Adrenal gland (tissue), 12 donors: ENCODE measurements around the gene DCPS. TPM values are rescaled to one million over a fixed set of nuclear protein-coding genes. Genes with fewer than 3 reads are reported as not detected.

Experiments
- DNase-seq, 7 donors: peaks; one replicate each; pipeline ENCODE4 v3.0.0-alpha.2; 2019 to 2020
- H3K27ac ChIP-seq, 5 donors: fragments of 200-600 bp; sonication (generic) in 4 of 5; 1 replicate in 3 of 5; 2 replicates in 2 of 5; pipeline versions ENCODE4 v1.5.1 to v1.8.0; 2016 to 2020; ENCODE audit warnings: mild to moderate bottlenecking in 1 of 5
- H3K27me3 ChIP-seq: fragments of 200-600 bp; 2 replicates; pipeline ENCODE4 v1.8.0; 2021
- H3K36me3 ChIP-seq, 2 donors: fragments of 200-600 bp; replicated peaks in 1 of 2; 1 replicate in 1 of 2; 2 replicates in 1 of 2; pipeline versions ENCODE4 v1.5.1 to v1.8.0; 2018 to 2022
- H3K4me1 ChIP-seq, 2 donors: fragments of 200-600 bp; replicated peaks in 1 of 2; 1 replicate in 1 of 2; 2 replicates in 1 of 2; pipeline versions ENCODE4 v1.5.1 to v1.8.0; 2018 to 2021
- H3K4me3 ChIP-seq, 4 donors: fragments of 200-600 bp; sonication (generic) in 3 of 4; one replicate each; pipeline ENCODE4 v1.5.1; 2016 to 2018
- H3K9me3 ChIP-seq, 3 donors: fragments of 200-600 bp; sonication (generic) in 1 of 3; replicated peaks in 1 of 3; 1 replicate in 2 of 3; 2 replicates in 1 of 3; pipeline versions ENCODE4 v1.5.1 to v1.8.0; 2016 to 2021
- CTCF ChIP-seq, 6 experiments: fragments of 450-650 bp in 4 of 6; fragments of 200-600 bp in 2 of 6; sonication (generic) in 1 of 6; IDR thresholded peaks; 1 replicate in 5 of 6; 2 replicates in 1 of 6; pipeline versions ENCODE4 v1.5.1 to v1.8.0; 2016 to 2021; ENCODE audit warnings: antibody characterized with exemption in 6 of 6, mild to moderate bottlenecking in 2 of 6, moderate library complexity in 1 of 6
- POLR2A ChIP-seq, 2 donors: fragments of 450-650 bp; IDR thresholded peaks; one replicate each; pipeline ENCODE4 v1.6.1; 2017; ENCODE audit warnings: antibody characterized with exemption in 2 of 2, mild to moderate bottlenecking in 2 of 2, moderate library complexity in 1 of 2
- WGBS, 4 donors: extraction: QIAGEN DNeasy Blood & Tissue Kit in 2 of 4; methylation state at CpG; one replicate each; pipeline versions ENCODE4 v1.1.5 to v1.1.7; 2013 to 2017; 5-methylcytosine and 5-hydroxymethylcytosine counted together
- intact Hi-C, 2 donors: fragments of 100-400 bp; cut with DNase I; formaldehyde crosslinking; loops; one replicate each; pipeline versions ENCODE4 v1.14.1 to v1.15.0; 2022 to 2023
- polyA plus RNA-seq, 3 donors: library from polyadenylated mRNA; stranded (reverse); fragments of 200-250 nt in 2 of 3; fragments of 350-450 nt in 1 of 3; fragmentation: Illumina TruSeq in 1 of 3; extraction: RNeasy Lipid Tissue Mini Kit (QIAGEN cat#74804) in 1 of 3; gene quantifications; one replicate each; pipeline ENCODE4 v1.2.3, GENCODE V29; 2013 to 2014
- total RNA-seq, 9 donors: library from RNA; depleted of rRNA in 4 of 9; stranded (reverse); fragments of >200 nt in 4 of 9; fragments of 120-200 nt in 1 of 9; fragmentation: NEBNext Ultra II Directional in 1 of 9; extraction: Animal tissue kit (Norgen Biotek cat#: 25700) in 1 of 9; gene quantifications; one replicate each; pipeline versions ENCODE4 v1.1.0 to v1.2.4, GENCODE V29; 2013 to 2023
- donor health status: healthy with polysubstance abuse.
- donor health status: Bipolar disorder and iron deficiency.
- donor health status: DM: yes; HTN: yes; CAD: no.
- donor health status: DM: no; HTN: no; CAD: no.
- donor health status: DM: no; HTN: no; CAD: no.
- donor health status: DM: yes; HTN: yes; CAD: no.

The DCPS gene
- total and polyA plus RNA-seq, 12 donors = 8.3 to 45.5 (median 18.9) TPM

GRCh38 chr11:126277322-126277721, 26.5 kb upstream of the DCPS start:
- Histone ChIP-seq H3K4me1 (peaks cover 0 to 12% of the 10 kb centered on the region in 2 donors), H3K36me3 (peaks cover 0 to 30% of the 10 kb centered on the region in 2 donors), H3K27me3 (no peaks in the 10 kb centered on the region), H3K27ac (no peak overlapping the region), H3K9me3 (no peaks in the 10 kb centered on the region), H3K4me3 (no peak overlapping the region)
- TF ChIP-seq POLR2A (IDR thresholded peaks at IDR 0.05) = no peak
- TF ChIP-seq CTCF (IDR thresholded peaks at IDR 0.05) = no peak
- DNase-seq = no peak
- intact Hi-C loops = no loop called here
- WGBS, 4 donors = 95 to 98% (median 97%) methylated on average over 10 to 11 of the region's 11 CpGs

DNA sequence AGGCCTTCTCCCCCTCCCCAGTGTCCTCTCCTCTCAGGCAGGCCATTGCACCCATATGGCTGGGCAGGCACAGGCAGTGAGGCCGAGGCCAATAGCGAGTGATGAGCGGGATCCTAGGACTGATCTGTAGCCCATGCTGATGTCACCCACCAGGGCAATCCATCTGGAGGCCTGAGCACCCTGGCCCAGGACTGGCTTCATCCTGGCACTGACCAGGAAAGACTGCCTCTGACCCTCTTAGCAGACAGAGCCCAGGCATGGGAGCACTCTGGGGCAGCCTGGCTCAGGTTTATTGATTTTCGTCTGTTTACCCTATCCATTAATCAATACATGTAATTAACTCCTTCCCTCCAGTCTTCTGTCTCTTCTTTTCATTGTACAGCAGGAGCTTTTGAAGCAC, 26.1 kb upstream of the DCPS start:
- H3K36me3 ChIP-seq = peaks cover 0 to 30% of the 10 kb centered on the region in 2 donors

GRCh38 chr11:126279191-126279590, 24.7 kb upstream of the DCPS start:
- no peak overlapping the region for H3K4me3 ChIP-seq
- no peak for DNase-seq
- no peak for TF ChIP-seq POLR2A (IDR thresholded peaks at IDR 0.05)
- TF ChIP-seq CTCF (IDR thresholded peaks at IDR 0.05) = no peak
- intact Hi-C loops = no loop called here
- peaks cover 0 to 21% of the 10 kb centered on the region in 2 donors for H3K36me3 ChIP-seq
- no peaks in the 10 kb centered on the region for H3K9me3 ChIP-seq
- no peak overlapping the region for H3K27ac ChIP-seq
- 80 to 87% (median 83%) methylated on average over 8 of the region's 8 CpGs for WGBS, 4 donors
- H3K4me1 ChIP-seq = peaks cover 0 to 22% of the 10 kb centered on the region in 2 donors
- no peaks in the 10 kb centered on the region for H3K27me3 ChIP-seq

More for the DNA sequence above, 26.1 kb upstream of the DCPS start:
- 90 to 96% (median 90%) methylated on average over 3 to 4 of the region's 4 CpGs for WGBS, 4 donors
- peaks cover 0 to 15% of the 10 kb centered on the region in 2 donors for H3K4me1 ChIP-seq
- intact Hi-C loops = no loop called here
- H3K4me3 ChIP-seq = no peak overlapping the region
- DNase-seq = no peak
- no peaks in the 10 kb centered on the region for H3K9me3 ChIP-seq
- no peak for TF ChIP-seq CTCF (IDR thresholded peaks at IDR 0.05)
- no peak for TF ChIP-seq POLR2A (IDR thresholded peaks at IDR 0.05)
- no peak overlapping the region for H3K27ac ChIP-seq
- H3K27me3 ChIP-seq = no peaks in the 10 kb centered on the region

- Histone ChIP-seq H3K27ac (peak overlapping the region in 1 of 5 donors; percentile 39), H3K9me3 (no peaks in the 10 kb centered on the region), H3K4me3 (no peak overlapping the region), H3K27me3 (no peaks in the 10 kb centered on the region), H3K36me3 (peaks cover 0 to 13% of the 10 kb centered on the region in 2 donors), H3K4me1 (peaks cover 0 to 35% of the 10 kb centered on the region in 2 donors)
- DNase-seq = peak in 3 of 7 donors; percentile 19 to 57 (median 30)
- intact Hi-C loops = no loop called here
- 60 to 77% (median 73%) methylated on average over 4 to 5 of the region's 5 CpGs for WGBS, 4 donors
- TF ChIP-seq CTCF (IDR thresholded peaks at IDR 0.05) (no peak), POLR2A (IDR thresholded peaks at IDR 0.05) (no peak)
Observed at GRCh38 chr11:126280595-126280994, 23.3 kb upstream of the DCPS start.
